Right renal pelvis (tissue), 4 donors: ENCODE measurements around the gene TRIM59. TPM values are rescaled to one million over a fixed set of nuclear protein-coding genes. Genes with fewer than 3 reads are reported as not detected.

Experiments used
- DNase-seq, 4 donors: peaks; one replicate each; pipeline ENCODE4 v3.0.0-alpha.2; 2013; ENCODE audit warnings: low read depth in 4 of 4, low spot score in 3 of 4, missing footprints in 1 of 4
- polyA plus RNA-seq, 4 donors: library from polyadenylated mRNA; unstranded; fragments of 120-200 nt; gene quantifications; one replicate each; pipeline ENCODE4 v1.2.1, GENCODE V29; 2013; ENCODE audit not compliant: insufficient read length in 4 of 4

Gene TRIM59
- polyA plus RNA-seq: 10 to 100 TPM; 14.3 to 19.2 (median 17.3) TPM

- peak; percentile 87 to 92 (median 89) for DNase-seq
These were observed at the start of gene TRIM59 for GRCh38 chr3:160449636-160450598. TRIM59 (minus strand) TSS chr3:160449786; CDS start chr3:160439183, 10,603 bp downstream.

- DNase-seq: no peak
These were observed 48.6 kb upstream of the TRIM59 start for GRCh38 chr3:160498202-160498601.

- no peak for DNase-seq
These were observed 40.6 kb upstream of the TRIM59 start for GRCh38 chr3:160490166-160490565.

- DNase-seq: no peak
These were observed 36.9 kb upstream of the TRIM59 start for GRCh38 chr3:160486459-160486869.

- DNase-seq: peak in 1 of 4 donors; percentile 12
These were observed 33.2 kb upstream of the TRIM59 start for GRCh38 chr3:160482796-160483195.

GRCh38 chr3:160481856-160482255, 32.3 kb upstream of the TRIM59 start:
- no peak for DNase-seq

- DNase-seq: no peak
These were observed 31.3 kb upstream of the TRIM59 start for GRCh38 chr3:160480931-160481330.

GRCh38 chr3:160479376-160479775, 29.8 kb upstream of the TRIM59 start:
- DNase-seq: no peak

- DNase-seq: no peak
These were observed 28.8 kb upstream of the TRIM59 start for GRCh38 chr3:160478338-160478737.

- DNase-seq: no peak
These were observed 28.2 kb upstream of the TRIM59 start for GRCh38 chr3:160477750-160478149.

- DNase-seq: no peak
These were observed 26.3 kb upstream of the TRIM59 start for GRCh38 chr3:160475884-160476283.

GRCh38 chr3:160475153-160475552, 25.6 kb upstream of the TRIM59 start:
- no peak for DNase-seq

GRCh38 chr3:160474416-160474838, 24.8 kb upstream of the TRIM59 start:
- no peak for DNase-seq

GRCh38 chr3:160473978-160474377, 24.4 kb upstream of the TRIM59 start:
- no peak for DNase-seq

GRCh38 chr3:160473221-160473620, 23.6 kb upstream of the TRIM59 start:
- DNase-seq: no peak

GRCh38 chr3:160472344-160472743, 22.8 kb upstream of the TRIM59 start:
- DNase-seq: no peak

- no peak for DNase-seq
These were observed 22.3 kb upstream of the TRIM59 start for GRCh38 chr3:160471892-160472291.

- no peak for DNase-seq
These were observed 20.6 kb upstream of the TRIM59 start for GRCh38 chr3:160470181-160470580.

GRCh38 chr3:160464971-160465370, 15.4 kb upstream of the TRIM59 start:
- DNase-seq: no peak

- no peak for DNase-seq
These were observed 14.7 kb upstream of the TRIM59 start for GRCh38 chr3:160464321-160464720.

- no peak for DNase-seq
These were observed 10.4 kb upstream of the TRIM59 start for GRCh38 chr3:160460033-160460432.

- DNase-seq: no peak
These were observed 9.9 kb upstream of the TRIM59 start for GRCh38 chr3:160459450-160459970.
